HCT116 (cell line): ENCODE results near the gene GPBAR1. TPM values are rescaled to one million over a fixed set of nuclear protein-coding genes. Genes with fewer than 3 reads are reported as not detected.
A peak's percentile ranks its signal among the peaks of the same experiment; 100 is the strongest.

Experiments used
- ATAC-seq: fragments of 200-7000 bp; cut with Tn5 transposase; 2 replicates; pipeline ENCODE4 v1.9.1; 2020; ENCODE audit warnings: mild to moderate bottlenecking, moderate library complexity
- BruUV-seq: library from RNA; stranded (reverse); fragments of 400-500 nt; replicated peaks from 2 replicates; lab custom pipeline; 2021; lab: Mats Ljungman, UMichigan
- CTCF ChIA-PET: fragments of 300-600 bp; sonication (Branson Sonifier 250); formaldehyde crosslinking; loops from one replicate; lab custom pipeline; 2021; ENCODE audit warnings: antibody characterized with exemption; lab: Charles Lee
- POLR2A ChIA-PET: fragments of 300-600, 350-600 bp; sonication (Branson Sonifier 250); formaldehyde crosslinking; loops from one replicate; lab custom pipeline; 2021; ENCODE audit warnings: antibody characterized with exemption; lab: Charles Lee
- RAD21 ChIA-PET, 2 experiments: fragments of 300-600 bp; sonication (Branson Sonifier 250); formaldehyde crosslinking; loops; one replicate each; lab custom pipeline; 2023; ENCODE audit warnings: low total read pairs in 2 of 2; ENCODE audit not compliant: uncharacterized antibody in 2 of 2, unreplicated experiment in 2 of 2, low non-redundant PET in 1 of 2; lab: Charles Lee
- DNase-seq: peaks from one replicate; pipeline ENCODE4 v3.0.0-alpha.2; 2010; ENCODE audit warnings: low read depth, low spot score
- H2AFZ ChIP-seq: fragments of 200-600 bp; shearing (Covaris generic), sonication (generic); 2 replicates; pipeline ENCODE4 v1.6.1; 2017; ENCODE audit warnings: low read depth, mixed run types, mixed read lengths, antibody characterized with exemption, low read length; ENCODE audit not compliant: poor library complexity, severe bottlenecking
- H3K27ac ChIP-seq: 2 replicates; pipeline ENCODE4 v1.5.1; 2012; ENCODE audit warnings: low read depth, low read length
- H3K27me3 ChIP-seq: fragments of 200-600 bp; sonication (generic); 2 replicates; pipeline ENCODE4 v1.6.1; 2016; ENCODE audit warnings: mixed run types, low read length, mixed read lengths; ENCODE audit not compliant: insufficient read depth
- H3K36me3 ChIP-seq, 2 experiments: fragments of 200-500 bp in 1 of 2; fragments of 200-600 bp in 1 of 2; sonication (Bioruptor generic) in 1 of 2; sonication (generic) in 1 of 2; 2 replicates each; pipeline versions ENCODE4 v1.5.1 to v1.6.1; 2014 to 2016; ENCODE audit warnings: low read length in 2 of 2, inconsistent platforms in 1 of 2, mixed read lengths in 1 of 2, mixed run types in 1 of 2; ENCODE audit not compliant: insufficient read depth in 2 of 2, control insufficient read depth in 1 of 2
- H3K4me1 ChIP-seq, 2 experiments: fragments of 200-600 bp in 1 of 2; sonication (generic) in 1 of 2; 2 replicates each; pipeline versions ENCODE4 v1.5.1 to v1.6.1; 2012 to 2017; ENCODE audit warnings: low read length in 2 of 2, inconsistent platforms in 1 of 2, mild to moderate bottlenecking in 1 of 2, mixed read lengths in 1 of 2, mixed run types in 1 of 2, moderate library complexity in 1 of 2; ENCODE audit not compliant: insufficient read depth in 2 of 2, control insufficient read depth in 1 of 2
- H3K4me2 ChIP-seq: fragments of 200-600 bp; sonication (generic); 2 replicates; pipeline ENCODE4 v1.6.1; 2017; ENCODE audit warnings: mixed run types, low read length, mixed read lengths
- H3K4me3 ChIP-seq, 2 experiments: fragments of 200-600 bp in 1 of 2; sonication (generic) in 1 of 2; replicated peaks in 1 of 2; 2 replicates each; pipeline ENCODE4 v1.5.1; 2011 to 2016; ENCODE audit warnings: low read length in 2 of 2, control low read depth in 1 of 2, low read depth in 1 of 2, mild to moderate bottlenecking in 1 of 2, mixed read lengths in 1 of 2, mixed run types in 1 of 2
- H3K79me2 ChIP-seq: fragments of 200-600 bp; sonication (generic); 2 replicates; pipeline ENCODE4 v1.6.1; 2017; ENCODE audit warnings: mild to moderate bottlenecking, mixed run types, low read length, moderate library complexity, mixed read lengths; ENCODE audit not compliant: insufficient read depth
- H3K9ac ChIP-seq: fragments of 200-600 bp; sonication (generic); 2 replicates; pipeline ENCODE4 v1.6.1; 2016; ENCODE audit warnings: low read length, mixed read lengths
- H3K9me2 ChIP-seq: fragments of 200-600 bp; sonication (generic), shearing (Covaris generic); 2 replicates; pipeline ENCODE4 v1.6.1; 2017; ENCODE audit warnings: mixed run types, mild to moderate bottlenecking, moderate library complexity; ENCODE audit not compliant: insufficient read depth
- H3K9me3 ChIP-seq, 2 experiments: fragments of 200-500 bp in 1 of 2; fragments of 200-600 bp in 1 of 2; sonication (Bioruptor generic) in 1 of 2; sonication (generic) in 1 of 2; 2 replicates each; pipeline ENCODE4 v1.6.1; 2014 to 2017; ENCODE audit warnings: low read length in 2 of 2, mixed read lengths in 2 of 2, inconsistent platforms in 1 of 2, low read depth in 1 of 2, mild to moderate bottlenecking in 1 of 2, mixed run types in 1 of 2, moderate library complexity in 1 of 2; ENCODE audit not compliant: control insufficient read depth in 1 of 2, insufficient read depth in 1 of 2
- H4K20me1 ChIP-seq: fragments of 200-600 bp; sonication (generic), shearing (Covaris generic); 2 replicates; pipeline ENCODE4 v1.6.1; 2017; ENCODE audit warnings: mixed run types, mild to moderate bottlenecking, moderate library complexity; ENCODE audit not compliant: insufficient read depth
- CBX3 ChIP-seq: IDR thresholded peaks from 2 replicates; pipeline ENCODE4 v1.6.1; 2012; ENCODE audit warnings: low read depth
- CEBPB ChIP-seq: IDR thresholded peaks from 2 replicates; pipeline ENCODE4 v1.6.1; 2012; ENCODE audit warnings: low read depth
- EGR1 ChIP-seq: IDR thresholded peaks from 2 replicates; pipeline ENCODE4 v1.6.1; 2012; ENCODE audit warnings: low read depth
- JUND ChIP-seq: IDR thresholded peaks from 2 replicates; pipeline ENCODE4 v1.6.1; 2012
- POLR2A ChIP-seq: IDR thresholded peaks from 2 replicates; pipeline ENCODE4 v1.7.0; 2011; ENCODE audit warnings: borderline replicate concordance; ENCODE audit not compliant: insufficient read depth, insufficient read length; ENCODE audit errors: extremely low read depth
- POLR2AphosphoS5 ChIP-seq: IDR thresholded peaks from 2 replicates; pipeline ENCODE4 v1.6.1; 2011; ENCODE audit warnings: mild to moderate bottlenecking, low read depth, low read length, moderate library complexity
- RAD21 ChIP-seq: IDR thresholded peaks from 2 replicates; pipeline ENCODE4 v1.6.1; 2012; ENCODE audit warnings: low read depth, mild to moderate bottlenecking
- SIN3A ChIP-seq: IDR thresholded peaks from 2 replicates; pipeline ENCODE4 v1.6.1; 2012; ENCODE audit warnings: low read depth
- SRF ChIP-seq: IDR thresholded peaks from 2 replicates; pipeline ENCODE4 v1.6.1; 2012; ENCODE audit warnings: low read depth
- ZFX ChIP-seq: fragments of 450-650 bp; IDR thresholded peaks from 2 replicates; pipeline ENCODE4 v1.6.1; 2017
- ZNF274 ChIP-seq: fragments of 200-500 bp; sonication (Bioruptor generic); IDR thresholded peaks from 2 replicates; pipeline ENCODE4 v1.6.1; 2014; ENCODE audit warnings: mild to moderate bottlenecking, low read depth, low read length, inconsistent platforms
- intact Hi-C: fragments of 100-400 bp; cut with micrococcal nuclease; formaldehyde crosslinking; loops from 2 replicates; pipeline ENCODE4 v1.10.0; 2022
- total RNA-seq: library from RNA; stranded (reverse); gene quantifications from one replicate; pipeline ENCODE4 v1.2.1, GENCODE V29; 2021; ENCODE audit not compliant: unreplicated experiment
- TF ChIP-seq, protein P1 (sequence below), 3 experiments: fragments of 200-600 bp in 1 of 3; sonication (generic) in 1 of 3; IDR thresholded peaks in 2 of 3; conservative IDR thresholded peaks in 1 of 3; 2 replicates each; pipeline ENCODE4 v1.5.1; 2012 to 2017; ENCODE audit warnings: low read depth in 2 of 3, low read length in 2 of 3, antibody characterized with exemption in 1 of 3, borderline replicate concordance in 1 of 3, control low read depth in 1 of 3, mild to moderate bottlenecking in 1 of 3, mixed read lengths in 1 of 3, mixed run types in 1 of 3, moderate library complexity in 1 of 3; ENCODE audit not compliant: insufficient read depth in 1 of 3
- TF ChIP-seq, protein P2 (sequence below): IDR thresholded peaks from 2 replicates; pipeline ENCODE4 v1.6.1; 2012
- TF ChIP-seq, protein P3 (sequence below): IDR thresholded peaks from 2 replicates; pipeline ENCODE4 v1.6.1; 2012; ENCODE audit warnings: low read depth

The GPBAR1 gene
- total RNA-seq, 1 experiment from 2014 or later: 0.27 TPM

DNA sequence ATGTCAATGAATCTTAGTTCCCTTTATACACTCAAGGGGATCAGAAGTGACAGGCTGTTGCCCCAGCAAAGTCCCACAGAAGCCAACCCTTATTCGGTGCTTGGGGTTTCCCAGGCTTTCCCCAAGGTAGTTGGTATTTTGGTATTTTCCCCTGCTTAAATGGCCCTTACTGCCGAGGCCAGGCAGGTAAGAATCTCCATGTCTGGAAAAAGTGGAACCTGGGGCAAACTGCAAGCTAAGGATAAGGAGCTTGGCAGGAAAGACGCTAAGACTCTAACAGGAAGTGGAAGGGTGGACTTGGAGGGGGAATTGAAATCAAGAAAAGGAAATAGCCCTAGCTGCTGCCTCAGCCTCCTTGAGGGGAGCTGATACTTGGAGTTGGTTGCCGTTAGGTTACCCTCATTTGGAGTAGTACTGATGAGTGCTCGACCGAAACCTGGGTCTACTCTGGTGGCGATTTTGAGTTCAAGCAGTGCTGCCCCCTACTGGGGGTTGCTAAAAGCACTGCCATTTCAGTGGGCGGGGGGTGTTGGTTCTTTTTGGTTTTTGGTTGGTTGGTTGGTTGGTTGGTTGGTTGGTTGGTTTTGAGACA is 3.3 kb upstream of the GPBAR1 start:
- ATAC-seq: peak; percentile 75

More for the DNA sequence above, 3.3 kb upstream of the GPBAR1 start:
- POLR2A ChIA-PET: no interaction called here
- DNase-seq: peak; percentile 35
- Histone ChIP-seq H3K27ac (peak overlapping the region; percentile 19; the same call in 1 of the 2 replicates), H3K79me2 (no peaks in the 10 kb centered on the region), H4K20me1 (no peaks in the 10 kb centered on the region), H2AFZ (no peak overlapping the region), H3K4me2 (no peak overlapping the region), H3K9ac (no peak overlapping the region), H3K27me3 (no peaks in the 10 kb centered on the region), H3K4me3 (no peak overlapping the region), H3K36me3 (peaks cover 23 to 25% of the 10 kb centered on the region in 2 experiments; a peak in 3 of 4 replicates), H3K9me3 (no peaks in the 10 kb centered on the region), H3K9me2 (no peaks in the 10 kb centered on the region)
- intact Hi-C loops: loop anchor here (5.0 kb wide), 1 partner anchor 70 kb away; no protein-coding TSS in a partner anchor
- BruUV-seq: TSS peak; percentile 17
- RAD21 ChIA-PET: no interaction called here
- TF ChIP-seq ZFX (no peak), JUND (no peak), POLR2AphosphoS5 (no peak; the same call in 1 of the 2 replicates), CBX3 (no peak), CEBPB (no peak), EGR1 (no peak), SIN3A (no peak), RAD21 (peak; percentile 58), ZNF274 (no peak), POLR2A (no peak), SRF (no peak)
- TF ChIP-seq, protein P1, sequence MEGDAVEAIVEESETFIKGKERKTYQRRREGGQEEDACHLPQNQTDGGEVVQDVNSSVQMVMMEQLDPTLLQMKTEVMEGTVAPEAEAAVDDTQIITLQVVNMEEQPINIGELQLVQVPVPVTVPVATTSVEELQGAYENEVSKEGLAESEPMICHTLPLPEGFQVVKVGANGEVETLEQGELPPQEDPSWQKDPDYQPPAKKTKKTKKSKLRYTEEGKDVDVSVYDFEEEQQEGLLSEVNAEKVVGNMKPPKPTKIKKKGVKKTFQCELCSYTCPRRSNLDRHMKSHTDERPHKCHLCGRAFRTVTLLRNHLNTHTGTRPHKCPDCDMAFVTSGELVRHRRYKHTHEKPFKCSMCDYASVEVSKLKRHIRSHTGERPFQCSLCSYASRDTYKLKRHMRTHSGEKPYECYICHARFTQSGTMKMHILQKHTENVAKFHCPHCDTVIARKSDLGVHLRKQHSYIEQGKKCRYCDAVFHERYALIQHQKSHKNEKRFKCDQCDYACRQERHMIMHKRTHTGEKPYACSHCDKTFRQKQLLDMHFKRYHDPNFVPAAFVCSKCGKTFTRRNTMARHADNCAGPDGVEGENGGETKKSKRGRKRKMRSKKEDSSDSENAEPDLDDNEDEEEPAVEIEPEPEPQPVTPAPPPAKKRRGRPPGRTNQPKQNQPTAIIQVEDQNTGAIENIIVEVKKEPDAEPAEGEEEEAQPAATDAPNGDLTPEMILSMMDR (IDR thresholded peaks at IDR 0.05 in 2 of 3, conservative IDR thresholded peaks at IDR 0.05 in 1 of 3; ENCODE audit: borderline replicate concordance in 1 of 3, insufficient read depth in 1 of 3, low read depth in 2 of 3, low read length in 2 of 3): peak; percentile 59 to 82 (median 76); a peak in 5 of 6 replicates
- TF ChIP-seq, protein P2, sequence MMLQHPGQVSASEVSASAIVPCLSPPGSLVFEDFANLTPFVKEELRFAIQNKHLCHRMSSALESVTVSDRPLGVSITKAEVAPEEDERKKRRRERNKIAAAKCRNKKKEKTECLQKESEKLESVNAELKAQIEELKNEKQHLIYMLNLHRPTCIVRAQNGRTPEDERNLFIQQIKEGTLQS: no peak
- TF ChIP-seq, protein P3, sequence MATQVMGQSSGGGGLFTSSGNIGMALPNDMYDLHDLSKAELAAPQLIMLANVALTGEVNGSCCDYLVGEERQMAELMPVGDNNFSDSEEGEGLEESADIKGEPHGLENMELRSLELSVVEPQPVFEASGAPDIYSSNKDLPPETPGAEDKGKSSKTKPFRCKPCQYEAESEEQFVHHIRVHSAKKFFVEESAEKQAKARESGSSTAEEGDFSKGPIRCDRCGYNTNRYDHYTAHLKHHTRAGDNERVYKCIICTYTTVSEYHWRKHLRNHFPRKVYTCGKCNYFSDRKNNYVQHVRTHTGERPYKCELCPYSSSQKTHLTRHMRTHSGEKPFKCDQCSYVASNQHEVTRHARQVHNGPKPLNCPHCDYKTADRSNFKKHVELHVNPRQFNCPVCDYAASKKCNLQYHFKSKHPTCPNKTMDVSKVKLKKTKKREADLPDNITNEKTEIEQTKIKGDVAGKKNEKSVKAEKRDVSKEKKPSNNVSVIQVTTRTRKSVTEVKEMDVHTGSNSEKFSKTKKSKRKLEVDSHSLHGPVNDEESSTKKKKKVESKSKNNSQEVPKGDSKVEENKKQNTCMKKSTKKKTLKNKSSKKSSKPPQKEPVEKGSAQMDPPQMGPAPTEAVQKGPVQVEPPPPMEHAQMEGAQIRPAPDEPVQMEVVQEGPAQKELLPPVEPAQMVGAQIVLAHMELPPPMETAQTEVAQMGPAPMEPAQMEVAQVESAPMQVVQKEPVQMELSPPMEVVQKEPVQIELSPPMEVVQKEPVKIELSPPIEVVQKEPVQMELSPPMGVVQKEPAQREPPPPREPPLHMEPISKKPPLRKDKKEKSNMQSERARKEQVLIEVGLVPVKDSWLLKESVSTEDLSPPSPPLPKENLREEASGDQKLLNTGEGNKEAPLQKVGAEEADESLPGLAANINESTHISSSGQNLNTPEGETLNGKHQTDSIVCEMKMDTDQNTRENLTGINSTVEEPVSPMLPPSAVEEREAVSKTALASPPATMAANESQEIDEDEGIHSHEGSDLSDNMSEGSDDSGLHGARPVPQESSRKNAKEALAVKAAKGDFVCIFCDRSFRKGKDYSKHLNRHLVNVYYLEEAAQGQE: no peak
- TF ChIP-seq, all 23 proteins: peak for 2
- CTCF ChIA-PET: interaction anchor here (0.6 to 2.5 kb wide), 6 partner anchors 13 to 472 kb away, joined by 3 to 16 read pairs (median 5); partner anchors contain the start of genes AAMP and PNKD
- peaks cover 0 to 5% of the 10 kb centered on the region in 2 experiments; a peak in 1 of 4 replicates for H3K4me1 ChIP-seq
